Common myeloid progenitor, CD34-positive (primary cell): ENCODE results near the gene PDE6H. TPM values are rescaled to one million over a fixed set of nuclear protein-coding genes. Genes with fewer than 3 reads are reported as not detected.

ENCODE experiments used
- CTCF ChIA-PET: fragments of 350-600 bp; sonication (Branson Sonifier 250); formaldehyde crosslinking; loops from one replicate; lab custom pipeline; 2021; ENCODE audit warnings: antibody characterized with exemption; lab: Charles Lee
- POLR2A ChIA-PET: fragments of 350-600 bp; sonication (Branson Sonifier 250); formaldehyde crosslinking; loops from one replicate; lab custom pipeline; 2021; ENCODE audit warnings: antibody characterized with exemption; lab: Charles Lee
- DNase-seq, 3 donors: peaks; one replicate each; pipeline versions ENCODE4 v3.0.0 to v3.0.0-alpha.2; 2013
- H3K27ac ChIP-seq, 2 experiments: 1 replicate in 1 of 2; 2 replicates in 1 of 2; pipeline ENCODE4 v1.7.0; 2013; ENCODE audit warnings: inconsistent platforms in 2 of 2, low read length in 2 of 2, mild to moderate bottlenecking in 2 of 2, low read depth in 1 of 2, moderate library complexity in 1 of 2; ENCODE audit not compliant: severe bottlenecking in 2 of 2, insufficient read depth in 1 of 2, poor library complexity in 1 of 2
- H3K27me3 ChIP-seq, 5 experiments: replicated peaks in 2 of 5; 1 replicate in 3 of 5; 2 replicates in 2 of 5; pipeline versions ENCODE4 v1.6.1 to v1.7.0; 2013; ENCODE audit warnings: low read length in 4 of 5, mild to moderate bottlenecking in 2 of 5, moderate library complexity in 2 of 5, inconsistent platforms in 1 of 5; ENCODE audit not compliant: insufficient read depth in 5 of 5, control insufficient read depth in 4 of 5
- H3K36me3 ChIP-seq, 4 experiments: 1 replicate in 2 of 4; 2 replicates in 2 of 4; pipeline versions ENCODE4 v1.6.1 to v1.7.0; 2013; ENCODE audit warnings: low read length in 3 of 4, control low read depth in 1 of 4, mild to moderate bottlenecking in 1 of 4; ENCODE audit not compliant: control insufficient read depth in 4 of 4, insufficient read depth in 4 of 4
- H3K4me1 ChIP-seq, 4 experiments: 1 replicate in 3 of 4; 2 replicates in 1 of 4; pipeline versions ENCODE4 v1.6.1 to v1.7.1; 2013; ENCODE audit warnings: low read length in 3 of 4, mild to moderate bottlenecking in 3 of 4, control low read depth in 1 of 4, inconsistent platforms in 1 of 4, moderate library complexity in 1 of 4; ENCODE audit not compliant: control insufficient read depth in 4 of 4, insufficient read depth in 4 of 4; ENCODE audit errors: control extremely low read depth in 1 of 4
- H3K4me3 ChIP-seq, 7 experiments: 1 replicate in 4 of 7; 2 replicates in 3 of 7; pipeline versions ENCODE4 v1.5.1 to v1.7.0; 2013; ENCODE audit warnings: mild to moderate bottlenecking in 7 of 7, low read length in 6 of 7, moderate library complexity in 6 of 7, inconsistent platforms in 2 of 7, low read depth in 2 of 7, control low read depth in 1 of 7; ENCODE audit not compliant: insufficient read depth in 4 of 7, control insufficient read depth in 1 of 7; ENCODE audit errors: extremely low read depth in 1 of 7
- H3K9me3 ChIP-seq, 5 experiments: 1 replicate in 4 of 5; 2 replicates in 1 of 5; pipeline versions ENCODE4 v1.6.1 to v1.7.1; 2013; ENCODE audit warnings: low read length in 4 of 5, mild to moderate bottlenecking in 2 of 5, inconsistent platforms in 1 of 5, low read depth in 1 of 5, moderate library complexity in 1 of 5; ENCODE audit not compliant: control insufficient read depth in 4 of 5, insufficient read depth in 2 of 5; ENCODE audit errors: control extremely low read depth in 1 of 5
- WGBS: methylation state at CpG from one replicate; pipeline ENCODE4 v1.1.5; 2013; ENCODE audit not compliant: insufficient coverage; 5-methylcytosine and 5-hydroxymethylcytosine counted together
- polyA plus RNA-seq: library from polyadenylated mRNA; unstranded; fragments of 120-200 nt; gene quantifications from one replicate; pipeline ENCODE4 v1.2.1, GENCODE V29; 2013

The PDE6H gene
- 0.38 TPM for polyA plus RNA-seq

DNA sequence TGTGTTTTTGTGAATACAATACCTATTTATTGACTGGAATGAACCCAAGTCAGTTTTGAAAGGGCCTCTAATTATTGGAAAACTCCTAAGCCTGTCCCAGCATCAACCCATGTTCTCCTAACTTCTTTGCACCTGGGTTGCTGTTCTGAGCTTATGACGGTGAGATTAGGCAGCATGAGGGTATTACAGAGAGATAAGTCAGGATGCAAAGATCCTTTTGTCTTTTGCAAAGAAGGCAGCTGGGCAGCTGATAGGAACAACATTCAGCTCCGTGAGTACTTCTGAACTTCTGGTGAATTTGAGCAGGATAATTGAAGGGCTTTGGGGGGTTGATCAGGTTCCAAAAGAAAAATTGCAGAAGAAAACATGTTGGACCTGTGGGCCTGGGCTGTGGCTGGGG, at the start of gene PDE6H:
Gene PDE6H, plus strand, starts transcription at position 227 of the 400 bp plus-strand sequence. CDS start 4,971 bp downstream, outside the sequence.
- ChIA-PET CTCF (interaction anchor here (1.2 to 2.1 kb wide), 3 partner anchors 11 to 20 kb away, joined by 3 to 10 read pairs (median 6); no protein-coding TSS in a partner anchor), POLR2A (no interaction called here)
- Histone ChIP-seq H3K27me3 (no peaks in the 10 kb centered on the region), H3K9me3 (no peaks in the 10 kb centered on the region), H3K4me1 (peaks cover 0 to 26% (median 10%) of the 10 kb centered on the region in 4 experiments), H3K27ac (no peak within 1 kb of the TSS), H3K36me3 (no peaks in the 10 kb centered on the region), H3K4me3 (no peak within 1 kb of the TSS)
- DNase-seq, result no peak
- WGBS, result 96% methylated on average over 2 of the region's 2 CpGs

- Histone ChIP-seq H3K9me3 (no peaks in the 10 kb centered on the region), H3K4me3 (no peak overlapping the region), H3K36me3 (peaks cover 0 to 6% (median under 1%) of the 10 kb centered on the region in 4 experiments), H3K27me3 (no peaks in the 10 kb centered on the region), H3K4me1 (peaks cover 0 to 12% (median 6%) of the 10 kb centered on the region in 4 experiments), H3K27ac (no peak overlapping the region)
- ChIA-PET POLR2A (no interaction called here), CTCF (no interaction called here)
- DNase-seq, result no peak
- WGBS, result no CpG with 5 or more reads among the region's 2 CpGs
Observed at GRCh38 chr12:14923944-14924343, 48.9 kb upstream of the PDE6H start.

- CTCF ChIA-PET, result no interaction called here
Observed at GRCh38 chr12:14924541-14924940, 48.3 kb upstream of the PDE6H start.

DNA sequence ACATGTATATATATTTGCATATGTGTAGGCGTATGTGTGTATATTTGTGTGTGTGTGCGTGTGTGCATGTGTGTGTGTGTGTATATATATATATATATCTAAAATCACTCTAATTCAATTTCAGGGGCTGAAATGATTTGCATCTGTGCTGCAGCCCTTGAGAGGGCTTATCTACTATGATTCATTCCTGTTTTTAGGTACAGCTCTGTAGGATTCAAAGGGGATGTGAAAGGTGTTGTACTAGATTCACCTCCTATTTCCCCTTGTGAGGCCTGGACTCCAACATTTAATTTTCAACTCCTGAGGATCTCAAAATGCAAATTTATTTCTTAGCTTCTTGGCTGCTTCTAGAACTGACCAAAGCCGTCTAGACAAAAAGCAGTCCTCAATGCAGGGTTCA, 45.6 kb upstream of the PDE6H start:
- H3K4me3 ChIP-seq, result no peak overlapping the region
- H3K9me3 ChIP-seq, result no peaks in the 10 kb centered on the region
- 100% methylated on average over 1 of the region's 3 CpGs for WGBS
- POLR2A ChIA-PET, result no interaction called here
- H3K4me1 ChIP-seq, result no peaks in the 10 kb centered on the region
- no peaks in the 10 kb centered on the region for H3K27me3 ChIP-seq
- H3K27ac ChIP-seq, result no peak overlapping the region
- CTCF ChIA-PET, result interaction anchor here (1.3 to 1.9 kb wide), 2 partner anchors 10 to 98 kb away, joined by 3 to 6 read pairs; no protein-coding TSS in a partner anchor
- no peak for DNase-seq
- peaks cover 0 to 10% (median 4%) of the 10 kb centered on the region in 4 experiments for H3K36me3 ChIP-seq

More at GRCh38 chr12:14924541-14924940, 48.3 kb upstream of the PDE6H start:
- DNase-seq, result no peak
- WGBS, result 100% methylated on average over 3 of the region's 3 CpGs
- peaks cover 0 to 12% (median 6%) of the 10 kb centered on the region in 4 experiments for H3K4me1 ChIP-seq
- no peak overlapping the region for H3K4me3 ChIP-seq
- H3K27me3 ChIP-seq, result no peaks in the 10 kb centered on the region
- H3K27ac ChIP-seq, result no peak overlapping the region
- H3K9me3 ChIP-seq, result no peaks in the 10 kb centered on the region
- POLR2A ChIA-PET, result no interaction called here
- peaks cover 0 to 2% (median under 1%) of the 10 kb centered on the region in 4 experiments for H3K36me3 ChIP-seq

DNA sequence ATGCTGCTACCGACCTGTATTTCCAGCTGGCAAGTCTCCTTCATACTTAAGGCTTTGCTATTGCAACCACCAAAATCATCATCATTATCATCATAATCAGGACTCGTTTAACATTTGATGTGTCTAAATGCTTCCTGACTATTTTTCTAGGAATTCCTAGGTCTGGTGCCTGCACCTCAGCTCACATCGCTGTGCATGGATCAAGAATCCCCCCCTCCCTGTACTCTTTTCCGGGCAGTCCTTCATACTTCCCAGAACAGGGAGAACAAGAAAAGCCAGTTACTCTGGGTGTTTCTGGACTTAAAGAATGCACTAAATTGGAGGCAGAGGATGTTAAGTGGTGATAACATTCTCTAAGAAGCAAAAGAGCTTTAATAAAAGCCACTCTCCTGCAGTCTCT, 43.9 kb upstream of the PDE6H start:
- no peak overlapping the region for H3K4me3 ChIP-seq
- no peak for DNase-seq
- CTCF ChIA-PET, result interaction anchor here (0.8 to 1.9 kb wide), 4 partner anchors 8 to 41 kb away, joined by 3 to 6 read pairs (median 3); partner anchors contain the start of gene ERP27
- WGBS, result 97% methylated on average over 3 of the region's 4 CpGs
- peaks cover 2 to 11% (median 6%) of the 10 kb centered on the region in 4 experiments for H3K36me3 ChIP-seq
- POLR2A ChIA-PET, result no interaction called here
- no peak overlapping the region for H3K27ac ChIP-seq
- H3K27me3 ChIP-seq, result no peaks in the 10 kb centered on the region
- H3K4me1 ChIP-seq, result no peaks in the 10 kb centered on the region
- no peaks in the 10 kb centered on the region for H3K9me3 ChIP-seq

GRCh38 chr12:14930299-14930698, 42.5 kb upstream of the PDE6H start:
- no peak for DNase-seq
- Histone ChIP-seq H3K27me3 (no peaks in the 10 kb centered on the region), H3K4me3 (no peak overlapping the region), H3K4me1 (no peaks in the 10 kb centered on the region), H3K27ac (no peak overlapping the region), H3K36me3 (peaks cover 2 to 11% (median 9%) of the 10 kb centered on the region in 4 experiments), H3K9me3 (no peaks in the 10 kb centered on the region)
- ChIA-PET CTCF (no interaction called here), POLR2A (no interaction called here)

GRCh38 chr12:14931359-14931758, 41.5 kb upstream of the PDE6H start:
- DNase-seq, result no peak
- Histone ChIP-seq H3K27ac (no peak overlapping the region), H3K4me3 (no peak overlapping the region), H3K36me3 (peaks cover 2 to 11% (median 9%) of the 10 kb centered on the region in 4 experiments), H3K4me1 (peaks cover 0 to 5% (median 2%) of the 10 kb centered on the region in 4 experiments), H3K27me3 (no peaks in the 10 kb centered on the region), H3K9me3 (no peaks in the 10 kb centered on the region)
- POLR2A ChIA-PET, result interaction anchor here (0.6 to 1.0 kb wide), 2 partner anchors 9 to 560 kb away, joined by 3 to 4 read pairs; no protein-coding TSS in a partner anchor
- CTCF ChIA-PET, result interaction anchor here (0.7 to 1.2 kb wide), 4 partner anchors 8 to 72 kb away, joined by 3 read pairs; no protein-coding TSS in a partner anchor
- 93% methylated on average over 4 of the region's 4 CpGs for WGBS
